ENCODE measurements around the gene DNAJB8.

DNA sequence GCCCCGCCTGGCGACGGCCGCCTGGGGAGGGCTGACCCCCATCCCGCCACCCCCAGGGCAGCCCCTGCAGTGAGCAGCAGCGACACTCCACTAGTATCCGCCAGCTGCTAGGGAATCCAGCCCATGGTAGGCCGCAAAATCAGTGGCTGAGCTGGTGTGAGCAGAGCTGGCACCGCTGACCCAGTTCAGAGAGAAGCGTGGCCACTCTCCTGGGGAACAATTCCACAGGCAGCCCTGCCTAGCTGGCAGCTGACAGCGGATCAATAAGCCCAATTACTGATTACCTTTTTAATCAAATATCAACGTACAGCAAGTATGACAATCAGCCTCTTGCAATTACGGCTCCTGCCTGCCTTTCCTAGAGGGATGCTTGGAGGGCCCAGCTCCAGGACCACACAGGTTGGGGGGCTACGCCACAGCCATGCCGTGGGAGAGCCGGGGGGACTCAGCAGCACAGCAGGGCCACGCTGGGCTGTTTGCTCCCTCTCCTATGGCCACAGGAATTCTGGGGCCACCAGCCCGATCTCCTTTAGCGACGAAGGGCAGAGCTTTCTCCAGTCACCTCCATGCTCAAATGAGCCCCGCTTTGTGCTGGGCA is 13.9 kb downstream of the DNAJB8 start:
- no peak for TF ChIP-seq EZH2 (IDR thresholded peaks at IDR 0.05; ENCODE audit: borderline replicate concordance)
- TF ChIP-seq, protein P1, sequence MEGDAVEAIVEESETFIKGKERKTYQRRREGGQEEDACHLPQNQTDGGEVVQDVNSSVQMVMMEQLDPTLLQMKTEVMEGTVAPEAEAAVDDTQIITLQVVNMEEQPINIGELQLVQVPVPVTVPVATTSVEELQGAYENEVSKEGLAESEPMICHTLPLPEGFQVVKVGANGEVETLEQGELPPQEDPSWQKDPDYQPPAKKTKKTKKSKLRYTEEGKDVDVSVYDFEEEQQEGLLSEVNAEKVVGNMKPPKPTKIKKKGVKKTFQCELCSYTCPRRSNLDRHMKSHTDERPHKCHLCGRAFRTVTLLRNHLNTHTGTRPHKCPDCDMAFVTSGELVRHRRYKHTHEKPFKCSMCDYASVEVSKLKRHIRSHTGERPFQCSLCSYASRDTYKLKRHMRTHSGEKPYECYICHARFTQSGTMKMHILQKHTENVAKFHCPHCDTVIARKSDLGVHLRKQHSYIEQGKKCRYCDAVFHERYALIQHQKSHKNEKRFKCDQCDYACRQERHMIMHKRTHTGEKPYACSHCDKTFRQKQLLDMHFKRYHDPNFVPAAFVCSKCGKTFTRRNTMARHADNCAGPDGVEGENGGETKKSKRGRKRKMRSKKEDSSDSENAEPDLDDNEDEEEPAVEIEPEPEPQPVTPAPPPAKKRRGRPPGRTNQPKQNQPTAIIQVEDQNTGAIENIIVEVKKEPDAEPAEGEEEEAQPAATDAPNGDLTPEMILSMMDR (IDR thresholded peaks at IDR 0.05; ENCODE audit: poor library complexity) = no peak

Data from hepatocyte (in vitro differentiated cells).